IPS DF 19.7 (cell line): ENCODE data around the gene FBXL16.
"Not testable (repeated sequence)": the region's sequence is repeated elsewhere in the genome, so short reads cannot be mapped to it uniquely, and the experiment has no call there.

Source experiments
- DNase-seq: peaks from one replicate; pipeline ENCODE4 v3.0.0-alpha.2; 2013; ENCODE audit warnings: low read depth, low spot score

The FBXL16 gene

GRCh38 chr16:705431-706188 is at the start of gene FBXL16:
Gene FBXL16 (minus strand): TSS chr16:705801. CDS start chr16:697405, 8,396 bp downstream.
- no peak for DNase-seq

DNA sequence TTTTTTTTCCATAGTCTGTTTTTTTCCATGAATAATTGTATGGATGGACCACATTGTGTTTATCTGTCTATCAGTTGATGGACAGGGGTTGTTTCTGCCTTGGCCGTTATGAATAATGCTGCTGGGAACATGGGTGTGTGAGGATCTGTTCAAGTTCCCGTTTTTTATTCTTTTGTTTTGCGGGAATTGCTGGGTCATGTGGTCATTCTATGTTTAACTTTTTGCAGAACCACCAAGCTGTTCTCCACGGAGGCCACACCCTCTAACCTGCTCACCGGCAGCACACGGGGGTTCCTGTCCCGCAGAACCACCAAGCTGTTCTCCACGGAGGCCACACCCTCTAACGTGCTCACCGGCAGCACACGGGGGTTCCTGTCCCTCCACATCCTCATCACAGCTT is 49.1 kb upstream of the FBXL16 start:
- no peak for DNase-seq

- DNase-seq: not testable (repeated sequence)
Measured at GRCh38 chr16:754121-754607, 48.6 kb upstream of the FBXL16 start.

DNA sequence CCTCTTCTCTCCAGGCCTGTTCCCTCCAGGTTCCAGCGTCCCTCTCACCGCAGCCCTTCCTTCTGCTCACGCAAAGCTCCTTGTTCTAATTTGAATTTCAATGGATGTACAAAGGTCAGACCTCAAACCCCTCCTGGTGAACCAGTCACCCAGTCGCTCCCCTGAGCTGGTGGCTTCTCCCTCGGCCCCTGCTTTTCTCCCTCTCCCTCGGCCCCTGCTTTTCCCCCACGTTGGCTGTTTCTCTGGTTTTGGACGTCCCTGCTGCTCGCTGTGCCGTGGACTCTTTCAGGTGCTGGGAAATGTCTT is 46.4 kb upstream of the FBXL16 start:
- no peak for DNase-seq

DNA sequence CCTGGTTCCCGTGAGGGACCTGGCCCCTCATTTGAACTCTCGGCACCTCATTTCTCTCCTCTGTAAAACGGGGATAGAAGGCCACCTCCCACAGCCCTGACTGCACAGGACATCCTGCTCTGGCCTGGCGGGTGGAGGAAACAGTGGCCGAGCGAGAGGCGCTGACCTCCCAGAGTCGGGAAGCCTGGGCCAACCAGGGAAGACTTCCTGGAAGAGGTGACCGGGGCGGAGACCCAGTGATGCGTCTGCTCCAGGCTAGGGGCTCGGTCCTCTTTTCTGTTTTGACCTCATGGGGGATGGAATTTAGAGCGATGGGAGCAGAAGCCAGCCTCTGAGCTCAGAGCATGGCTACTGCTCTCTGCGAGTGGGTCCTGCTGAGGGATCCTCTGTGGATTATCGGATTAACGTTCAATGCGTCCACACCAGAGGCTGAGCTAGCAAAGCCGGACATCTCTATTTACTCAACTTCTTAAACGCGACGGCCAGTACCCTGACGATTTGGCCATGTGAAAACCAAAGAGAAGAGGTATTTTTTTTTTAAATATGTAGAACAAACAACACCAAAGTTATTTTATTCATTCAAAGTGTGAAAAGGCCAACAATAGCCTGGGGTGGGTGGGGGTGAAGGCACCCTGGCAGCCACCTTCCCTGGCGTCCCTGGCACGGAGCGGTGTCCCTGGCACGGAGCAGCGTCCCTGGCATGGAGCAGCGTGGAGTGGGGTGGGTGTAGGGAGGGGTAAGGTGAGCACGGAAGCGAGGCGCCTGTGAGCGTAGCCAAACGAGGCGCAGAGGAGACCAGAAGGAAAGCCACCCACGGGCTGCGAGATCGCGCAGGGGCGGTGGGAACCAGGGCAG is 45.8 kb upstream of the FBXL16 start:
- DNase-seq: no peak

- no peak for DNase-seq
Measured at GRCh38 chr16:750485-750884, 44.9 kb upstream of the FBXL16 start.

DNA sequence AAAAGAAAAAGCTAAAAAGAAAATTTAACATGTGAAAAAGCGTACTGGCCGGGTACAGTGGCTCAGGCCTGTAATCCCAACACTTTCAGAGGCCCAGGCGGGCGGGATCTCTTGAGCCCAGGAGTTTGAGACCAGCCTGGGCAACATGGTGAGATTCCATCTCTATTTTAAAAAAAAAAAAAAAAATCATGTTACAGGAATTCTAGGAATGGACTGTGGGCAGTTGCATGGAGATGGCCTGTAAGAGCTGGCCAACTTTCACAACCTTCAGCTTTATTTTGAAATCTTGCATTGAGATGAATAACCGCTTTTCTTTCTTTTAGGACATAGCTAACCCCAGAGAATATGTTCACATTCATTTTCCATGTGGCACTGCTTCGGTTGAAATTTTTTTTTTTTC is 43.4 kb upstream of the FBXL16 start:
- no peak for DNase-seq

DNA sequence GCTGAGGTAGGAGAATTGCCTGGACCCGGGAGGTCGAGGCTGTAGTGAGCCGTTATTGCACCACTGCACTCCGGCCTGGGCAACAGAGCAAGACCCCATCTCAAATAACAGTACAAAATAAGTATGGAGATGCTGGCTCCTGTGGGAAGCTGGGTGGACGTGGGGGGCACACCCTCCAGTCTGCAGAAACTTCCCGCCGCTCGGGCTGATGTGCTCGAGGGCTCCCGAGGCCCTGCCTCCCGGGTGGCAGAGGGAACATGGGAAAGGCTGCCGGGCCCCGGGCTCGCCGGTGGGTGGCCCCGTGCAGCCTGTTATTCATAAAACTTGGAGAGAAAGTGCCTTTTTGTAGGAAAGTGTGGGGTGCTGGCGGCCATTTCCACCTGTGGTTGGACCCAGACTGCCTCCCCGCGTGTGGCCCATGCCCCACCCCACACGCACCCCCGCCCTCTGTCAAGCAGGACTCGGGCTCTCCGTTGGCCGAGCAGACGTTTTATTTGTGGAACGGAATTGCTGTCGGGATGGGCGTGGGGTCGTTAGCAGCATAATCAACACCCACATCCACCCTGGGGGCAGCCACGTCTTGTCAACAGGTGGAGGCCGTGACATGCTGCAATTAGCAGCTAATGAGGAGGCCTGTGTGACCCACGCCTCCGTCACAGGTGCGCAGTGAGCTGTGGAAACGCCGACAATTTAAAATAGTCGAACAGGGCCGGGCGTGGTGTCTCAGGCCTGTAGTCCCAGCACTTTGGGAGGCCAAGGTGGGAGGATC is 42.6 kb upstream of the FBXL16 start:
- DNase-seq: no peak

GRCh38 chr16:746637-747036 is 41.0 kb upstream of the FBXL16 start:
- DNase-seq: no peak

- DNase-seq: no peak
Measured at GRCh38 chr16:745739-746138, 40.1 kb upstream of the FBXL16 start.

DNA sequence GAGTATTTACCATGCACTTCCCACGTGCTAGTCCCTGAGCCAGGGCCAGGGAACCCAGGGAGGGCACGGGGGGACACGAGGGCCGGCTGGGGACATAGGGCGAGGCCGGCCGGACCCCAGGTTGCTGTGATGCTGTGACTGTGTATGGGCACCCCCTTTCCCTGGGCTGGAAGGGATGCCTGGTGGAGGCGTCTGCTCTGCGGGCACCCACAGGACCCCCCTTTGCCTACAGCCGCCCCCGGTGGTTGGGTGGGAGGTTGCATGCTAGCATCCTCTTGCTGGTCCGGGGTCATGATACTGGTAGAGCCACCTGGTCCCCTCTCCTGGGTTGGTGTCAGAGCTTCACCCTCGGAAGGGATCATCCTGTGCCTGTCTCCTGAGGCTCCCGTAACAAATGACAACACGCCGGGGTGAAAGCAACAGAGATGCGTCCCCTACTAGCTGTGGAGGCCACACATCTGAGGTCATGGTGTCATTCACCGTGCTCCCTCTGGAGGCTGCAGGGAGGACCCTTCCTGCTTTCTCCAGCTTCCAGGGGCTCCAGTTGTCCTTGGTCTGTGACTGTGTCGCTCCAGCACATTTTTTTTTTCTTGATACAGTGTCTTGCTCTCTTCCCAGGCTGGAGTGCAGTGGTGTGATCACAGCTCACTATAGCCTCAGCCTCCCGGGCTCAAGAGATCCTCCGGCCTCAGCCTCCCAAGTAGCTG is 38.3 kb upstream of the FBXL16 start:
- DNase-seq: no peak

- not testable (repeated sequence) for DNase-seq
Measured at GRCh38 chr16:742894-743293, 37.3 kb upstream of the FBXL16 start.

DNA sequence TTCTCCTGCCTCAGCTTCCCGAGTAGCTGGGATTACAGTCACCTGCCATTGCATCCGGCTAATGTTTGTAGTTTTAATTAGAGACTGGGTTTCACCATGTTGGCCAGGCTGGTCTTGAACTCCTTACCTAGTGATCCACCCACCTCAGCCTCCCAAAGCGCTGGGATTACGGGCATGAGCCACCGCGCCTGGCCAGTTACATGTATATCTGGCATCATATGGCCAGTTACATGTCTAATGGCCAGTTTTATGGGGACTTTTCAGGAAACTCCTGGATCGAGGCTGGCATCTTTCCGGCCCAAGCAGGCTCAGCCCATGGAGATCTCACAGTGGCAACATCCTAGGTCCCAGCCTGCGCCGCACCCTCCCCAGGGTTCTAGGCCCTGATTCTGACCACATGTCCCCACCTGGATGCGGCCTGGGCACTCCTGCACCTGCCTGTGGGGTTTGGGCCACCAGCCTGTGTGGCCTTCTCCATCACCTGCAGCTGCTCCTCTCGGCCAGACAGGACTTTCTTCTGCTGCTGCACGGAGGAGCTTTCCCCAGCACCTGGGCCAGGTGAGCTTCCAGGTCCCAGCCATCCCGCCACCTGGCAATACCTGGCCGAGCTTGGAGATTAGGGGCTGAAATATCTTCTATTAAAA is 36.5 kb upstream of the FBXL16 start:
- no peak for DNase-seq

- no peak for DNase-seq
Measured at GRCh38 chr16:740764-741505, 35.3 kb upstream of the FBXL16 start, which contains the start of gene CIAO3. Gene CIAO3 (minus strand): TSS chr16:740997. CDS start chr16:740985, 12 bp downstream.

- no peak for DNase-seq
Measured at GRCh38 chr16:740459-740763, 34.8 kb upstream of the FBXL16 start.

GRCh38 chr16:739560-740458 is 34.2 kb upstream of the FBXL16 start:
- no peak for DNase-seq

DNA sequence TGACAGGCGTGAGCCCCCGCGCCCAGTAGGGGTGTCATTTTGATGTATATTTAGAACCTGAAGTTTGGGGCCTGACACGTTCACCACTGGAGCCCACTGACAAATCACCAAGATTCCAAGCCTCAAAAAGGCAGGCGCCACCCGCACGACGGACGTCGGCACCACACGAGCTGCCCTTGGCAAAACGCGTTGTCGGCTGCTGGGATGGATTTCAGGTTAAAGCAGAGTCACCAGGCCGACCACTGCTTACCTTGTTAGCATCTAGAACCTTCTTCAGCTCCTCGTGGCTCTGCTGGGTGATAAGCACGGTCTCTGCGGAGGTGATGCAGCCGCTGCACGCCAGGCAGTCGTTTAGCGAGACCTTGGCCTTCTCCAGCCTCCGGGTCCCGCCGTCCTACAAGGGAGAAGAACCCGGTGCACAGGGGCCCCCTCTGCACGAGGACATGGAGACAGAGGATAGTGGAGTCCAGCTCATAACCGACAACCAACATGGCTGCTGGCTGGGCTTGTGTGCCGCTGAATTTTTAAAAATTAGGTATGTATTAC is 31.4 kb upstream of the FBXL16 start:
- no peak for DNase-seq

- DNase-seq: no peak
Measured at GRCh38 chr16:735982-736453, 30.4 kb upstream of the FBXL16 start.
